SU-DHL-6 (cell line): Measurements from ENCODE around the gene ARRB1.

Experiments
- H2AFZ ChIP-seq: fragments of 200-600 bp; sonication (generic); 2 replicates; pipeline ENCODE4 v1.6.1; 2014; ENCODE audit warnings: low read depth, mild to moderate bottlenecking, moderate library complexity, mixed read lengths, antibody characterized with exemption, low read length; ENCODE audit not compliant: severe bottlenecking
- H3F3A ChIP-seq: fragments of 200-600 bp; shearing (Covaris generic); 2 replicates; pipeline ENCODE4 v1.6.0; 2016; ENCODE audit warnings: antibody characterized with exemption, mild to moderate bottlenecking; ENCODE audit not compliant: insufficient read depth
- H3K27ac ChIP-seq: fragments of 200-600 bp; sonication (generic); 2 replicates; pipeline ENCODE4 v1.5.1; 2016; ENCODE audit warnings: low read depth, mild to moderate bottlenecking, low read length, moderate library complexity, mixed read lengths
- H3K27me3 ChIP-seq: fragments of 200-600 bp; sonication (generic), shearing (Covaris generic); 2 replicates; pipeline ENCODE4 v1.6.0; 2014; ENCODE audit warnings: mild to moderate bottlenecking, low read length
- H3K36me3 ChIP-seq: fragments of 200-600 bp; sonication (generic); 2 replicates; pipeline ENCODE4 v1.6.1; 2014; ENCODE audit warnings: mild to moderate bottlenecking, low read length, mixed read lengths
- H3K4me2 ChIP-seq: fragments of 300-600, 200-600 bp; shearing (Covaris generic), sonication (generic); 2 replicates; pipeline ENCODE4 v1.6.0; 2014; ENCODE audit warnings: low read length, low read depth, mild to moderate bottlenecking; ENCODE audit not compliant: poor library complexity, severe bottlenecking
- H3K4me3 ChIP-seq: fragments of 200-600 bp; sonication (generic); 2 replicates; pipeline ENCODE4 v1.5.1; 2014; ENCODE audit warnings: antibody characterized with exemption, low read length, mild to moderate bottlenecking, mixed read lengths; ENCODE audit not compliant: insufficient read depth, poor library complexity, severe bottlenecking
- H3K79me2 ChIP-seq: fragments of 200-600 bp; sonication (generic); 2 replicates; pipeline ENCODE4 v1.6.1; 2014; ENCODE audit warnings: mild to moderate bottlenecking, low read length, moderate library complexity; ENCODE audit not compliant: insufficient read depth
- H3K9ac ChIP-seq: fragments of 200-600 bp; sonication (generic); 2 replicates; pipeline ENCODE4 v1.7.0; 2014; ENCODE audit warnings: mild to moderate bottlenecking, low read length
- H3K9me2 ChIP-seq: fragments of 200-600 bp; sonication (generic); replicated peaks from 2 replicates; pipeline ENCODE4 v1.6.1; 2014; ENCODE audit warnings: low read length; ENCODE audit not compliant: insufficient read depth
- H3K9me3 ChIP-seq: fragments of 200-600 bp; sonication (generic); 2 replicates; pipeline ENCODE4 v1.6.1; 2014; ENCODE audit warnings: low read length, mixed read lengths; ENCODE audit not compliant: insufficient read depth
- H4K20me1 ChIP-seq: fragments of 200-600 bp; sonication (generic); 2 replicates; pipeline ENCODE4 v1.6.1; 2014; ENCODE audit warnings: low read depth, mild to moderate bottlenecking, antibody characterized with exemption, low read length, moderate library complexity, mixed read lengths
- CTCF ChIP-seq: fragments of 200-600 bp; sonication (generic); IDR thresholded peaks from one replicate; pipeline ENCODE4 v1.5.1; 2017; ENCODE audit warnings: antibody characterized with exemption, mild to moderate bottlenecking, low read length, moderate library complexity; ENCODE audit not compliant: insufficient read depth, poor library complexity, severe bottlenecking
- EZH2phosphoT487 ChIP-seq: fragments of 200-600 bp; sonication (generic), shearing (Covaris generic); conservative IDR thresholded peaks from 2 replicates; pipeline ENCODE4 v1.6.1; 2018; ENCODE audit warnings: mild to moderate bottlenecking, antibody characterized with exemption, low read length, moderate library complexity, mixed read lengths

Gene ARRB1

GRCh38 chr11:75236062-75236461 is 115.4 kb downstream of the ARRB1 start:
- H3K9me3 ChIP-seq: no peaks in the 10 kb centered on the region
- H3K4me3 ChIP-seq: no peak overlapping the region
- no peaks in the 10 kb centered on the region for H3F3A ChIP-seq
- H3K36me3 ChIP-seq: no peaks in the 10 kb centered on the region
- no peaks in the 10 kb centered on the region for H3K9me2 ChIP-seq
- no peaks in the 10 kb centered on the region for H3K27me3 ChIP-seq
- TF ChIP-seq CTCF (no peak), EZH2phosphoT487 (no peak)
- H3K9ac ChIP-seq: no peak overlapping the region
- H3K4me2 ChIP-seq: no peak overlapping the region
- no peak overlapping the region for H2AFZ ChIP-seq
- no peaks in the 10 kb centered on the region for H3K79me2 ChIP-seq
- no peak overlapping the region for H3K27ac ChIP-seq
- H4K20me1 ChIP-seq: no peaks in the 10 kb centered on the region

GRCh38 chr11:75233754-75234172 is 117.7 kb downstream of the ARRB1 start:
- H3K27me3 ChIP-seq: no peaks in the 10 kb centered on the region
- H3K9me2 ChIP-seq: no peaks in the 10 kb centered on the region
- H3K79me2 ChIP-seq: no peaks in the 10 kb centered on the region
- H3K36me3 ChIP-seq: no peaks in the 10 kb centered on the region
- no peak overlapping the region for H3K4me2 ChIP-seq
- no peaks in the 10 kb centered on the region for H3K9me3 ChIP-seq
- no peak overlapping the region for H3K9ac ChIP-seq
- no peak for TF ChIP-seq CTCF
- TF ChIP-seq EZH2phosphoT487: no peak
- no peaks in the 10 kb centered on the region for H4K20me1 ChIP-seq
- H3K27ac ChIP-seq: no peak overlapping the region
- no peak overlapping the region for H2AFZ ChIP-seq
- H3K4me3 ChIP-seq: no peak overlapping the region
- H3F3A ChIP-seq: no peaks in the 10 kb centered on the region

GRCh38 chr11:75230621-75231020 is 120.8 kb downstream of the ARRB1 start:
- no peaks in the 10 kb centered on the region for H3K27me3 ChIP-seq
- H3K9ac ChIP-seq: no peak overlapping the region
- no peak overlapping the region for H2AFZ ChIP-seq
- no peak overlapping the region for H3K4me2 ChIP-seq
- H3K79me2 ChIP-seq: no peaks in the 10 kb centered on the region
- H3K9me3 ChIP-seq: no peaks in the 10 kb centered on the region
- no peaks in the 10 kb centered on the region for H4K20me1 ChIP-seq
- no peaks in the 10 kb centered on the region for H3F3A ChIP-seq
- no peak for TF ChIP-seq EZH2phosphoT487
- no peak for TF ChIP-seq CTCF
- H3K9me2 ChIP-seq: no peaks in the 10 kb centered on the region
- no peaks in the 10 kb centered on the region for H3K36me3 ChIP-seq
- no peak overlapping the region for H3K4me3 ChIP-seq
- H3K27ac ChIP-seq: no peak overlapping the region
